ENCODE data around the gene CHN1.

DNA sequence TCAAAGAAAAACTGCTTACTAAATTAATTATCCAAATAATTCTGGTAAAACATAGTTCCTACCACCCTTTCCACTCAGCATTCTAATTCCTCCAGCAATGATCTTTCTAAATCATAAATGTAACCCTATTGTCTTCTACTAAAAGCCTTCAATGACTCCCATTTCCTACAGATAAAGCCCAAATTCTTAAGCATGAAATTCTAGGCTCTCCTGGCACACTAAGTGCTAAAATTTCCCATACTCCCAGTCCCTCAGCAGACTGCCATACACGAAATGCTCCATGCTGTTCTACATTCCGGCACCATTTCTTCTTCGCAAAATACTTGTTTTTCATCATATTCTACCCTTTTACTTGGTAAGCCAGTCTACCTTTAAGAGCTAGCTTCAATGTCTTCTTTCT, 96.9 kb downstream of the CHN1 start:
- TF ChIP-seq TAF1 (IDR thresholded peaks at IDR 0.05; ENCODE audit: borderline replicate concordance, low read depth, low read length), result no peak
- TF ChIP-seq POLR2A (IDR thresholded peaks at IDR 0.05; ENCODE audit: low read depth, low read length), result no peak
